ENCODE results near the gene COL26A1. TPM values are rescaled to one million over a fixed set of nuclear protein-coding genes. Genes with fewer than 3 reads are reported as not detected.

The COL26A1 gene
- total RNA-seq, 1 experiment from 2014 or later: not detected

GRCh38 chr7:101598986-101599771 lies 236.5 kb downstream of the COL26A1 start:
- TF ChIP-seq CTCF (conservative IDR thresholded peaks at IDR 0.05; ENCODE audit: low read depth, low read length) (no peak), EZH2phosphoT487 (IDR thresholded peaks at IDR 0.05; ENCODE audit: borderline replicate concordance, low read length) (no peak), EZH2 (IDR thresholded peaks at IDR 0.05; ENCODE audit: low read length, unreplicated experiment) (no peak)
- ChIA-PET POLR2A (ENCODE audit: unreplicated experiment) (no interaction called here), CTCF (no interaction called here)
- Histone ChIP-seq H3K4me1 (ENCODE audit: insufficient read depth, low read length) (no peaks in the 10 kb centered on the region), H3F3A (ENCODE audit: low read length, unreplicated experiment) (no peaks in the 10 kb centered on the region), H3K9me2 (replicated peaks; ENCODE audit: low read length) (no peaks in the 10 kb centered on the region), H3K9me3 (ENCODE audit: low read length) (no peaks in the 10 kb centered on the region), H3K27me3 (ENCODE audit: low read length) (no peaks in the 10 kb centered on the region), H3K27ac (ENCODE audit: low read length) (no peak overlapping the region), H3K36me3 (ENCODE audit: low read depth, low read length) (no peaks in the 10 kb centered on the region), H3K79me2 (ENCODE audit: low read length) (no peaks in the 10 kb centered on the region), H3K9ac (ENCODE audit: low read length) (no peak overlapping the region), H3K4me2 (ENCODE audit: low read length) (no peak overlapping the region), H4K20me1 (ENCODE audit: low read length) (no peaks in the 10 kb centered on the region), H3K4me3 (ENCODE audit: low read length) (no peak overlapping the region), H2AFZ (ENCODE audit: low read length) (no peak overlapping the region)
- intact Hi-C loops (cut with micrococcal nuclease): no loop called here
- no peak for DNase-seq
- BruUV-seq (replicated peaks): no TSS peak
- ATAC-seq: no peak

GRCh38 chr7:101599787-101600186 lies 237.1 kb downstream of the COL26A1 start:
- Histone ChIP-seq H3K36me3 (ENCODE audit: low read depth, low read length) (no peaks in the 10 kb centered on the region), H2AFZ (ENCODE audit: low read length) (no peak overlapping the region), H3K27me3 (ENCODE audit: low read length) (no peaks in the 10 kb centered on the region), H3K27ac (ENCODE audit: low read length) (no peak overlapping the region), H3K9me2 (replicated peaks; ENCODE audit: low read length) (no peaks in the 10 kb centered on the region), H3F3A (ENCODE audit: low read length, unreplicated experiment) (no peaks in the 10 kb centered on the region), H3K9ac (ENCODE audit: low read length) (no peak overlapping the region), H4K20me1 (ENCODE audit: low read length) (no peaks in the 10 kb centered on the region), H3K9me3 (ENCODE audit: low read length) (no peaks in the 10 kb centered on the region), H3K79me2 (ENCODE audit: low read length) (no peaks in the 10 kb centered on the region), H3K4me3 (ENCODE audit: low read length) (no peak overlapping the region), H3K4me2 (ENCODE audit: low read length) (no peak overlapping the region), H3K4me1 (ENCODE audit: insufficient read depth, low read length) (no peaks in the 10 kb centered on the region)
- ATAC-seq: no peak
- no TSS peak for BruUV-seq (replicated peaks)
- ChIA-PET POLR2A (ENCODE audit: unreplicated experiment) (no interaction called here), CTCF (no interaction called here)
- DNase-seq: no peak
- TF ChIP-seq EZH2 (IDR thresholded peaks at IDR 0.05; ENCODE audit: low read length, unreplicated experiment): no peak
- TF ChIP-seq CTCF (conservative IDR thresholded peaks at IDR 0.05; ENCODE audit: low read depth, low read length): no peak
- no peak for TF ChIP-seq EZH2phosphoT487 (IDR thresholded peaks at IDR 0.05; ENCODE audit: borderline replicate concordance, low read length)
- intact Hi-C loops (cut with micrococcal nuclease): loop anchor here (5.0 kb wide), 1 partner anchor 673 kb away; no protein-coding TSS in a partner anchor

DNA sequence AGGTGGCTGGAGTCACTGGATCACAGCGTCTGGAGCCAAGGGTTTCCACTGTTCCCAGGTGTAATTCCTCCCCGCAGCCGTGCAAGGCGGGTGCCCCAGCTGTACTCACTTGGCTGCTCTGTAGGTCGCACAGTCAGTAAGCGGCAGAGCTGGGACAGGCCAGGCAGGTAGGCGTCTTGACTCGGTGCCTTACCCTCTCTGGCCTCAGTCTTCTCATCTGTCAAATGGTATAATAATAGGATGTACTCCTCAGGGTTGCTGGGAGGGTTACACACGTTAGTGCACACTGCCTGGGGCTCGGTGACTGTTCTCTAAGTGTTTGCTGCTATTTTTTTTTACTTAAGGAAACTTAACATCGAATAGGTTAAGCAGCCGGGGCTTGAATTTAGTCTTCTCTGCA lies 239.4 kb downstream of the COL26A1 start:
- CTCF ChIA-PET: interaction anchor here (0.6 to 1.2 kb wide), 4 partner anchors 79 to 219 kb away, joined by 3 to 12 read pairs (median 4); no protein-coding TSS in a partner anchor

More for the DNA sequence above, 239.4 kb downstream of the COL26A1 start:
- H3K9ac ChIP-seq (ENCODE audit: low read length): no peak overlapping the region
- H3K9me3 ChIP-seq (ENCODE audit: low read length): no peaks in the 10 kb centered on the region
- POLR2A ChIA-PET (ENCODE audit: unreplicated experiment): interaction anchor here (0.6 kb wide), 1 partner anchor 345 kb away, joined by 3 read pairs; no protein-coding TSS in a partner anchor
- no peak for DNase-seq
- H3K79me2 ChIP-seq (ENCODE audit: low read length): no peaks in the 10 kb centered on the region
- H2AFZ ChIP-seq (ENCODE audit: low read length): no peak overlapping the region
- H3K36me3 ChIP-seq (ENCODE audit: low read depth, low read length): no peaks in the 10 kb centered on the region
- no peaks in the 10 kb centered on the region for H3K9me2 ChIP-seq (replicated peaks; ENCODE audit: low read length)
- intact Hi-C loops (cut with micrococcal nuclease): loop anchor here (1.0 to 5.0 kb wide), 3 partner anchors 79 to 670 kb away; no protein-coding TSS in a partner anchor
- no TSS peak for BruUV-seq (replicated peaks)
- peak; percentile 19; the same call in 1 of the 2 replicates for ATAC-seq
- no peaks in the 10 kb centered on the region for H4K20me1 ChIP-seq (ENCODE audit: low read length)
- no peaks in the 10 kb centered on the region for H3F3A ChIP-seq (ENCODE audit: low read length, unreplicated experiment)
- H3K27me3 ChIP-seq (ENCODE audit: low read length): no peaks in the 10 kb centered on the region
- H3K4me2 ChIP-seq (ENCODE audit: low read length): peak overlapping the region; percentile 40; the same call in 1 of the 2 replicates
- H3K4me1 ChIP-seq (ENCODE audit: insufficient read depth, low read length): no peaks in the 10 kb centered on the region
- no peak overlapping the region for H3K4me3 ChIP-seq (ENCODE audit: low read length)
- no peak overlapping the region for H3K27ac ChIP-seq (ENCODE audit: low read length)
- TF ChIP-seq CTCF (conservative IDR thresholded peaks at IDR 0.05; ENCODE audit: low read depth, low read length) (no peak), EZH2 (IDR thresholded peaks at IDR 0.05; ENCODE audit: low read length, unreplicated experiment) (no peak), EZH2phosphoT487 (IDR thresholded peaks at IDR 0.05; ENCODE audit: borderline replicate concordance, low read length) (no peak)

Measured in PC-3 (cell line).